Thoracic aorta (tissue), 2 donors: ENCODE measurements around the gene GFPT2. TPM values are rescaled to one million over a fixed set of nuclear protein-coding genes. Genes with fewer than 3 reads are reported as not detected.

Experiments
- ATAC-seq: fragments of 150-250 bp; one replicate; pipeline ENCODE4 v1.8.0; 2017; ENCODE audit warnings: low read depth; ENCODE audit not compliant: insufficient number of reproducible peaks, low FRiP score
- DNase-seq: peaks from one replicate; pipeline ENCODE4 v3.0.0-alpha.2; 2020; ENCODE audit warnings: low spot score
- H3K27ac ChIP-seq, 2 donors: fragments of 200-600 bp; sonication (generic); 1 replicate in 1 of 2; 2 replicates in 1 of 2; pipeline ENCODE4 v1.5.1; 2016; ENCODE audit warnings: mild to moderate bottlenecking in 2 of 2, moderate library complexity in 2 of 2
- H3K27me3 ChIP-seq: fragments of 200-600 bp; sonication (generic); replicated peaks from 2 replicates; pipeline ENCODE4 v1.6.0; 2016; ENCODE audit warnings: mild to moderate bottlenecking; ENCODE audit not compliant: insufficient read depth
- H3K36me3 ChIP-seq: fragments of 200-600 bp; sonication (generic); one replicate; pipeline ENCODE4 v1.5.1; 2016
- H3K4me1 ChIP-seq, 2 donors: fragments of 200-600 bp; sonication (generic); 1 replicate in 1 of 2; 2 replicates in 1 of 2; pipeline versions ENCODE4 v1.5.1 to v1.6.0; 2016; ENCODE audit warnings: low read depth in 2 of 2, mild to moderate bottlenecking in 1 of 2; ENCODE audit not compliant: control insufficient read depth in 1 of 2
- H3K4me3 ChIP-seq: fragments of 200-600 bp; sonication (generic); 2 replicates; pipeline ENCODE4 v1.5.1; 2016; ENCODE audit warnings: mild to moderate bottlenecking
- H3K9me3 ChIP-seq: fragments of 200-600 bp; sonication (generic); 2 replicates; pipeline ENCODE4 v1.5.1; 2016
- CTCF ChIP-seq: fragments of 200-600 bp; sonication (generic); IDR thresholded peaks from one replicate; pipeline ENCODE4 v1.5.1; 2019; ENCODE audit warnings: antibody characterized with exemption
- total RNA-seq, 2 donors: library from RNA; depleted of rRNA; stranded (reverse); fragments of >200 nt; gene quantifications; one replicate each; pipeline versions ENCODE4 v1.1.0 to v1.2.3, GENCODE V29; 2016

Gene GFPT2
- total RNA-seq, 2 donors from 2014 or later, result 32.1 to 136 TPM

DNA sequence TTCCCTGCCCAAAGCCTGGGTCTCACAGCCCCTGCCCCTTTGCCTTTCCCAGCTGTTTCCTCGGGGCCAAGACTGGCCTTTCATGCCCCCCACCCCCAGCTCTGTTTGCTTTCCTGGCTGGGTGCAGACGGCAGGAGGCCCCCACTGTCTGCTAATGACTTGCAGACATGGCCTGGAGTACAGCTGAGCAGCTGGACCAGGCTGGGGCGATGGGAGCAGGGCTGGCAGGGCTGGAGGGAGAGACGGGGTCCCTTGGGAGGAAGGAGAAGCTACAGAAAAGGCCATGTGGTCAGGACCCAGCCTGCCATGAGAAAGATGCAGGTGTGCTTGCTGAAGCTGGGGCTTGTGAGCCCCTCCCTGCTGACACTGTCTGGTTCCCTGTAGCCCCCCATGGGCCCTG lies 28.3 kb upstream of the GFPT2 start:
- peaks cover 4 to 17% of the 10 kb centered on the region in 2 donors for H3K4me1 ChIP-seq
- DNase-seq (no peak), ATAC-seq (no peak)
- no peak for TF ChIP-seq CTCF
- H3K27ac ChIP-seq, result no peak overlapping the region
- no peaks in the 10 kb centered on the region for H3K36me3 ChIP-seq
- H3K9me3 ChIP-seq, result no peaks in the 10 kb centered on the region
- H3K4me3 ChIP-seq, result no peak overlapping the region
- H3K27me3 ChIP-seq, result no peaks in the 10 kb centered on the region

GRCh38 chr5:180380856-180381255 lies 27.7 kb upstream of the GFPT2 start:
- H3K27ac ChIP-seq, result no peak overlapping the region
- no peaks in the 10 kb centered on the region for H3K36me3 ChIP-seq
- ATAC-seq, result no peak
- H3K9me3 ChIP-seq, result no peaks in the 10 kb centered on the region
- no peak for TF ChIP-seq CTCF
- H3K4me1 ChIP-seq, result peaks cover 4 to 17% of the 10 kb centered on the region in 2 donors
- no peak for DNase-seq
- no peak overlapping the region for H3K4me3 ChIP-seq
- no peaks in the 10 kb centered on the region for H3K27me3 ChIP-seq

DNA sequence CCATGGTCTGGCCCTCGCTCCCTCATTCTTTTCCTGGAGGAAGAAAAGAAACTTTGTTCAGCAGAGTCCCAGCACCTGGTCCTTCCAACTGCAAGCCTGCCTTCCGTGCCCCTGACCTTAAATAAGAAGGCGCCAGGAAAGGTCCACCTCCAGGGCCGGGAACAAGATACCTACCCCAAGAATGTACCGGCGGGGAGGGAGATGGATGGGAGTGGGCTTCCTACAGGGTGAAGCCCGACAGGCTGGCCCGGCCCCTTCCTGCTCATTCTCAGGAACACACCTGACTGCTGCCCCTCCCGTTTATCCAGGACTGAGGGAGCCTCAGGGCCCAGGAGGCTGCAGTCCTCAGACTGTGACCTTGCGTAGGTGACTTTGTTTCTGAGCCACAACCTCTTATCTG lies 27.3 kb upstream of the GFPT2 start:
- Histone ChIP-seq H3K4me1 (peaks cover 4 to 17% of the 10 kb centered on the region in 2 donors), H3K36me3 (no peaks in the 10 kb centered on the region), H3K27me3 (no peaks in the 10 kb centered on the region), H3K9me3 (no peaks in the 10 kb centered on the region), H3K4me3 (no peak overlapping the region), H3K27ac (no peak overlapping the region)
- no peak for TF ChIP-seq CTCF
- DNase-seq (no peak), ATAC-seq (no peak)

DNA sequence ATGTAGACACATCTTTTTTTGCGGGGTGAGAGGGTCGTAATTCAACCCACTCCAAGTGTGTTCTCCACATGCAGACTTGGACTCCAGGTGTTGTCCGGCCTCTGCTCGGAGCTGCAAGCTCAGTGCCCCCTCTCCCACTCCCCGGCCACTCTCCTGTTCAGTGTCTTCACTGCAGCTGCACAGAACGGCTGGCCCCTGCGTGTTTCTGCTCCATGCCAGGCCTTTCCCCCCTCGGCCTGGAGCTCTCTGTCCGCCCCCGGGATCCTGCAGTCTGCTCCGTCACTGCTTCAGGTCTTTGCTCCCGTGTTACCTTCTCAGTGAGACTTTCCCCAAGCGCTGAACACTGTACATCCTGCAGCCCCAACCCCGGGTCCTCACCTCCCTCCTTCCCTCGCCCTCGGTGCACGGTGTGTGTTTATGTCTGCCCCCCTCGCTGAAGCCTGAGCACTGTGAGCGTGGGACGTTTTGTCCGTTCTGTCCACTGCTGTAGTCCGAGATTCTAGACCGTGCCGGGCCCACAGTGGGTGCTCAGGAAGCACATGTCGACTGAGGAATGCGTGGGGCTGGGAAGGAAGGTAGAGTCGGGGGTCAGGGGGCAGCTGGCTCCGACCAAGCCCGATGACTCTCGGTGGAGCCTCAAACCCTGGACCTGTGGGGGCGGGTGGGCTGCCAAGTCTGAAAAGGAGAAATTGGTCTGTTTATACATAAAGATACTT lies 26.4 kb upstream of the GFPT2 start:
- Histone ChIP-seq H3K36me3 (no peaks in the 10 kb centered on the region), H3K4me3 (no peak overlapping the region), H3K4me1 (peaks cover 4 to 17% of the 10 kb centered on the region in 2 donors), H3K27ac (no peak overlapping the region), H3K9me3 (no peaks in the 10 kb centered on the region), H3K27me3 (no peaks in the 10 kb centered on the region)
- no peak for ATAC-seq
- TF ChIP-seq CTCF, result no peak
- DNase-seq, result no peak

DNA sequence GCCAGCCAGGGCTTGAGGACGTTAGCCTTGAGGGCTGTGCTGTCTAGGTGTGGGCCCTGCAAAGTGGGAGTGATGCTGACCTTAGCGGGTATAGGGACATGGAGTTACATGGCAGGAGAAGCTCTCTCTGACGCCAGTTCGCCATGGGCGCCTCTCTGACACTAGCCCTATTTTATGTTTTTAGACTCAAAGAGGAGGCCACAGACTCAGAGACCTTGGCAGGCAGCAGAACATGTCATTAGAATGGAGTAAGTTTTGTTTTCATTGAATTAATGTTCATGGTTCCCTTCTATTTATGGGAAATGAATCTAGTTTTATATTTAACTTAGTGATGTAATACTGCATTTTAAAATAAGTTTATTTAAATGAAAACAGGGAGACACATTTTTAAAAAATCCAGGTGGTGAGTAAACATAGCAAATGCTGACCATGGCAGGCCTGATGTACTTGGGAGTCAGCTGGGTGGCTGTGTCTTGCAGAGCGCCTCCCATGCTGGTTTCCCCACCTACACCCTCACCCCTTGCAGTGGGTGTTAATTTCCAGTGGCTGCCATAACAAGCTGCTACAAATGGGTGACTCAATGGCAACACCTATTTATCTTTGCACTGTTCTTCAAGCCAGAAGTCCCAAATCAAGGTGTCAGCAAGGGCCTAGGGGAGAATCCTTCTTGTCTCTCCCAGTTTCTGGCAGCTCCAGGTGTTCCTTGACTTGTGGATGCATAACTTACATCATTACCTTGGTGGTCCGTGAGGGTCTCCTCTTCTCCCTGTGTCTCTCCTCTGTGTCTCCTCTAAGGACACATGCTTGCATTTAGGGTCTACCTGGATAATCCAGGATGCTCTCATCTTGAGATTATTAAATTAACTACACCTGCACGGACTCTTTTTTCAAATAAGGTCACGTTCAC lies 25.6 kb upstream of the GFPT2 start:
- H3K27ac ChIP-seq, result peak overlapping the region in 1 of 2 donors; percentile 36
- DNase-seq (no peak), ATAC-seq (no peak)
- no peaks in the 10 kb centered on the region for H3K9me3 ChIP-seq
- H3K27me3 ChIP-seq, result no peaks in the 10 kb centered on the region
- H3K4me1 ChIP-seq, result peaks cover 4 to 17% of the 10 kb centered on the region in 2 donors
- no peak overlapping the region for H3K4me3 ChIP-seq
- no peak for TF ChIP-seq CTCF
- H3K36me3 ChIP-seq, result no peaks in the 10 kb centered on the region
